Spleen (tissue), 11 donors: ENCODE data around the gene MED26. TPM values are rescaled to one million over a fixed set of nuclear protein-coding genes. Genes with fewer than 3 reads are reported as not detected.

ENCODE experiments used
- DNase-seq: peaks from one replicate; pipeline ENCODE4 v3.0.0-alpha.2; 2020
- H3K27ac ChIP-seq, 8 donors: fragments of 200-600 bp; sonication (generic) in 7 of 8; 1 replicate in 4 of 8; 2 replicates in 4 of 8; pipeline versions ENCODE4 v1.5.0 to v1.8.0; 2016 to 2021; ENCODE audit warnings: inconsistent platforms in 4 of 8, mild to moderate bottlenecking in 4 of 8, moderate library complexity in 1 of 8
- H3K27me3 ChIP-seq, 7 donors: fragments of 200-600 bp; sonication (generic) in 6 of 7; replicated peaks in 1 of 7; 1 replicate in 4 of 7; 2 replicates in 3 of 7; pipeline versions ENCODE4 v1.5.0 to v1.8.0; 2016 to 2021; ENCODE audit warnings: inconsistent platforms in 3 of 7, mild to moderate bottlenecking in 1 of 7
- H3K36me3 ChIP-seq, 6 donors: fragments of 200-600 bp; sonication (generic) in 5 of 6; 1 replicate in 4 of 6; 2 replicates in 2 of 6; pipeline versions ENCODE4 v1.5.0 to v1.8.0; 2016 to 2021; ENCODE audit warnings: inconsistent platforms in 2 of 6
- H3K4me1 ChIP-seq, 6 donors: fragments of 200-600 bp; sonication (generic) in 5 of 6; 1 replicate in 3 of 6; 2 replicates in 3 of 6; pipeline versions ENCODE4 v1.5.0 to v1.8.0; 2016 to 2021; ENCODE audit warnings: inconsistent platforms in 3 of 6
- H3K4me3 ChIP-seq, 8 donors: fragments of 200-600 bp; sonication (generic) in 7 of 8; 1 replicate in 4 of 8; 2 replicates in 4 of 8; pipeline versions ENCODE4 v1.5.0 to v1.8.0; 2016 to 2021; ENCODE audit warnings: inconsistent platforms in 4 of 8, mild to moderate bottlenecking in 4 of 8, moderate library complexity in 2 of 8
- H3K9me3 ChIP-seq, 8 donors: fragments of 200-600 bp; sonication (generic) in 7 of 8; 1 replicate in 4 of 8; 2 replicates in 4 of 8; pipeline versions ENCODE4 v1.5.0 to v1.8.0; 2016 to 2021; ENCODE audit warnings: inconsistent platforms in 4 of 8
- CTCF ChIP-seq, 11 experiments: fragments of 200-600 bp in 7 of 11; fragments of 450-650 bp in 4 of 11; sonication (generic) in 4 of 11; IDR thresholded peaks in 8 of 11; conservative IDR thresholded peaks in 3 of 11; 1 replicate in 7 of 11; 2 replicates in 4 of 11; pipeline versions ENCODE4 v1.4.0 to v1.8.0; 2016 to 2021; ENCODE audit warnings: antibody characterized with exemption in 11 of 11, inconsistent platforms in 4 of 11, mild to moderate bottlenecking in 1 of 11
- POLR2A ChIP-seq, 3 donors: fragments of 450-650 bp; IDR thresholded peaks; one replicate each; pipeline ENCODE4 v1.5.1; 2017; ENCODE audit warnings: antibody characterized with exemption in 3 of 3, mild to moderate bottlenecking in 1 of 3
- POLR2AphosphoS5 ChIP-seq, 3 donors: sonication (generic); formaldehyde crosslinking; IDR thresholded peaks; one replicate each; pipeline ENCODE4 v1.5.1; 2017; ENCODE audit warnings: antibody characterized with exemption in 3 of 3
- WGBS, 5 donors: extraction: QIAGEN DNeasy Blood & Tissue Kit in 3 of 5; methylation state at CpG; one replicate each; pipeline versions ENCODE4 v1.1.5 to v1.1.7; 2013 to 2018; 5-methylcytosine and 5-hydroxymethylcytosine counted together
- intact Hi-C: fragments of 100-400 bp; cut with DNase I; formaldehyde crosslinking; loops from one replicate; pipeline ENCODE4 v1.15.0; 2023; ENCODE audit warnings: low total_unique reads
- polyA plus RNA-seq, 3 donors: library from polyadenylated mRNA; stranded (reverse); fragments of 200-250 nt; gene quantifications; one replicate each; pipeline ENCODE4 v1.2.1, GENCODE V29; 2013
- total RNA-seq, 7 donors: library from RNA; depleted of rRNA in 3 of 7; stranded (reverse); fragments of >200 nt in 3 of 7; fragmentation: NEBNext Ultra II Directional in 4 of 7; extraction: Animal tissue kit (Norgen Biotek cat#: 25700) in 4 of 7; gene quantifications; one replicate each; pipeline versions ENCODE4 v1.1.0 to v1.2.1, GENCODE V29; 2016 to 2021
- donor health status: healthy with polysubstance abuse.
- donor health status: DM: no; HTN: no; CAD: no; lungs with moderate emphysema.
- donor health status: DM: no; HTN: no; CAD: no.
- donor health status: Bipolar disorder and iron deficiency.
- donor health status: healthy.
- donor health status: DM: no; HTN: no; CAD: no.
- donor health status: DM: yes; HTN: yes; CAD: no.

The MED26 gene
- total and polyA plus RNA-seq, 10 donors, result 6.5 to 20.4 (median 15.7) TPM

GRCh38 chr19:16536130-16536529 is 91.9 kb downstream of the MED26 start:
- no peak overlapping the region for H3K27ac ChIP-seq
- H3K9me3 ChIP-seq, result no peaks in the 10 kb centered on the region
- H3K4me1 ChIP-seq, result peaks cover 12 to 45% (median 33%) of the 10 kb centered on the region in 6 donors
- TF ChIP-seq POLR2A (IDR thresholded peaks at IDR 0.05), result no peak
- TF ChIP-seq POLR2AphosphoS5 (IDR thresholded peaks at IDR 0.05), result peak in 1 of 3 donors; percentile 6
- TF ChIP-seq CTCF (IDR thresholded peaks at IDR 0.05 in 8 of 11, conservative IDR thresholded peaks at IDR 0.05 in 3 of 11), result no peak
- no peak overlapping the region for H3K4me3 ChIP-seq
- H3K36me3 ChIP-seq, result peaks cover 5 to 97% (median 64%) of the 10 kb centered on the region in 6 donors
- intact Hi-C loops, result no loop called here
- WGBS, 5 donors, result 93 to 98% (median 94%) methylated on average over 7 to 9 of the region's 9 CpGs
- no peaks in the 10 kb centered on the region for H3K27me3 ChIP-seq
- no peak for DNase-seq

GRCh38 chr19:16535381-16535780 is 92.6 kb downstream of the MED26 start:
- WGBS, 5 donors, result 91 to 99% (median 96%) methylated on average over 7 to 18 of the region's 18 CpGs
- DNase-seq, result no peak
- TF ChIP-seq CTCF (IDR thresholded peaks at IDR 0.05 in 8 of 11, conservative IDR thresholded peaks at IDR 0.05 in 3 of 11) (no peak), POLR2AphosphoS5 (IDR thresholded peaks at IDR 0.05) (no peak), POLR2A (IDR thresholded peaks at IDR 0.05) (no peak)

GRCh38 chr19:16532440-16533234 is 95.4 kb downstream of the MED26 start:
- Histone ChIP-seq H3K4me1 (peaks cover 0 to 12% (median 3%) of the 10 kb centered on the region in 6 donors), H3K27me3 (no peaks in the 10 kb centered on the region), H3K36me3 (peaks cover 13 to 100% (median 94%) of the 10 kb centered on the region in 6 donors), H3K27ac (no peak overlapping the region), H3K4me3 (no peak overlapping the region), H3K9me3 (no peaks in the 10 kb centered on the region)
- no peak for TF ChIP-seq POLR2A (IDR thresholded peaks at IDR 0.05)
- no peak for TF ChIP-seq CTCF (IDR thresholded peaks at IDR 0.05 in 8 of 11, conservative IDR thresholded peaks at IDR 0.05 in 3 of 11)
- TF ChIP-seq POLR2AphosphoS5 (IDR thresholded peaks at IDR 0.05), result peak in 1 of 3 donors; percentile 48
- intact Hi-C loops, result no loop called here
- WGBS, 5 donors, result 92 to 96% (median 95%) methylated on average over 23 to 47 of the region's 47 CpGs
- DNase-seq, result no peak

More at GRCh38 chr19:16535381-16535780, 92.6 kb downstream of the MED26 start:
- peaks cover 6 to 100% (median 72%) of the 10 kb centered on the region in 6 donors for H3K36me3 ChIP-seq
- H3K27me3 ChIP-seq, result no peaks in the 10 kb centered on the region
- peaks cover 5 to 37% (median 25%) of the 10 kb centered on the region in 6 donors for H3K4me1 ChIP-seq
- H3K9me3 ChIP-seq, result no peaks in the 10 kb centered on the region
- H3K27ac ChIP-seq, result no peak overlapping the region
- no peak overlapping the region for H3K4me3 ChIP-seq
- intact Hi-C loops, result no loop called here

- H3K36me3 ChIP-seq, result peaks cover 13 to 100% (median 100%) of the 10 kb centered on the region in 6 donors
- no peak for TF ChIP-seq POLR2A (IDR thresholded peaks at IDR 0.05)
- TF ChIP-seq CTCF (IDR thresholded peaks at IDR 0.05 in 8 of 11, conservative IDR thresholded peaks at IDR 0.05 in 3 of 11), result no peak
- peak in 1 of 3 donors; percentile 8 for TF ChIP-seq POLR2AphosphoS5 (IDR thresholded peaks at IDR 0.05)
- H3K27ac ChIP-seq, result no peak overlapping the region
- H3K9me3 ChIP-seq, result no peaks in the 10 kb centered on the region
- H3K4me3 ChIP-seq, result no peak overlapping the region
- intact Hi-C loops, result no loop called here
- DNase-seq, result no peak
- H3K27me3 ChIP-seq, result no peaks in the 10 kb centered on the region
- WGBS, 5 donors, result 97 to 100% (median 99%) methylated on average over 12 of the region's 12 CpGs
- no peaks in the 10 kb centered on the region for H3K4me1 ChIP-seq
Observed at GRCh38 chr19:16531380-16531669, 96.7 kb downstream of the MED26 start.
